WI38 (cell line): ENCODE data around the gene HDAC4.

Experiments used
- H3K4me3 ChIP-seq: 2 replicates; pipeline ENCODE4 v1.5.1; 2011; ENCODE audit warnings: low read depth, mild to moderate bottlenecking, control low read depth, low read length
- TF ChIP-seq, protein P1 (sequence below): IDR thresholded peaks from 2 replicates; pipeline ENCODE4 v1.5.1; 2012; ENCODE audit warnings: low read depth, mild to moderate bottlenecking, control low read depth, low read length

Gene HDAC4

DNA sequence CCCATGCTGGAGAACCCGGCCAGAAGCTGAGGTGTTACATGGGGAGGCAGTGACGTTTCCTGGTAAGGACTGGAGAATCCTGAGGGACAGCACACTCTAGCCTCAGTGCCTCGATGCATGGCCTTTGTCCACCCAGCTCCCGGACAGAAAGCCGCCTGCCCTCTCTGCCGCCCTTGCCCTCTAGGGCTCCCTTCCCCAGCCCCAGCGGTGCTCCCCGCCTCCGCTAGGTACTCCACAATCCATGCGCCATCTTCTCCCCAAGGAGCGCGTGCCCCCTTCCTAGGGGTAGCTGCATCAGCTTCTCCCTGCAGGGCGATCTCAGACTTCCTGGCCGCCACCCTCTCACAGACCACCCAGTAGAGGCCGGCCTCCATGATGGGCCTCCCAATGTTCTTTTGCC lies 301.3 kb downstream of the HDAC4 start:
- TF ChIP-seq, protein P1, sequence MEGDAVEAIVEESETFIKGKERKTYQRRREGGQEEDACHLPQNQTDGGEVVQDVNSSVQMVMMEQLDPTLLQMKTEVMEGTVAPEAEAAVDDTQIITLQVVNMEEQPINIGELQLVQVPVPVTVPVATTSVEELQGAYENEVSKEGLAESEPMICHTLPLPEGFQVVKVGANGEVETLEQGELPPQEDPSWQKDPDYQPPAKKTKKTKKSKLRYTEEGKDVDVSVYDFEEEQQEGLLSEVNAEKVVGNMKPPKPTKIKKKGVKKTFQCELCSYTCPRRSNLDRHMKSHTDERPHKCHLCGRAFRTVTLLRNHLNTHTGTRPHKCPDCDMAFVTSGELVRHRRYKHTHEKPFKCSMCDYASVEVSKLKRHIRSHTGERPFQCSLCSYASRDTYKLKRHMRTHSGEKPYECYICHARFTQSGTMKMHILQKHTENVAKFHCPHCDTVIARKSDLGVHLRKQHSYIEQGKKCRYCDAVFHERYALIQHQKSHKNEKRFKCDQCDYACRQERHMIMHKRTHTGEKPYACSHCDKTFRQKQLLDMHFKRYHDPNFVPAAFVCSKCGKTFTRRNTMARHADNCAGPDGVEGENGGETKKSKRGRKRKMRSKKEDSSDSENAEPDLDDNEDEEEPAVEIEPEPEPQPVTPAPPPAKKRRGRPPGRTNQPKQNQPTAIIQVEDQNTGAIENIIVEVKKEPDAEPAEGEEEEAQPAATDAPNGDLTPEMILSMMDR = no peak
- no peak overlapping the region for H3K4me3 ChIP-seq

DNA sequence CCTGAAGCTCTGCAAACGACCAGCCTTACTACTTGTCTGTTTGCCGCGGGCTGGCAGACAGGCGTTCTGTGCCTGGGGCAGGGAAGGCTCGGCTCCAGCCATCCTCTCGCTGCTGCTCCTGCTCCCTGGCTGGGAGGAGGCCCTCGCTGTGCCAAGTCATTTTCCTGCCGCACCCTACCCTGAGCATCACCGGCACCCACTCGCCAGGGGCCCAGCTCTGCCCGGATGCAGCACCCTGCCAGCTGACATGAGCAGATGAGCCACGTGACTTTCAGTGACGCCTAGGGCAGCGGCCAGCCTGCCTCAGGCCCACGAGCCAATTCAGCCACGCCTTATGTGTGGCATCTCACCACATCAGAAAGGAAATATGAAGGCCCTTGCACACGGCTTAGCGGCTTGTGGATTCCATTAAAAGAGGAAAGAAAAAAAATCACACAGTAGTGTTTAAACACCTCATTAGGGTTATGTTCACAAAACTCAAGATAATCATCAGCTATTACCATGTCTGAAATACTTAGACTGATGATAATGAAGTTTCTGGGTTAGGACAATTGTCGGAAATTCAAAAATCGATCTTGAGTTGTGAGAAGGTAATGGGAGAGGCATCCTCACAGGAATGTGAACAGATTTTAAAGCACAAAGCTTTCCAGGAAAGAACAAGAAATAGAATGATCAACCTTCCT lies 302.4 kb downstream of the HDAC4 start:
- no peak overlapping the region for H3K4me3 ChIP-seq
- TF ChIP-seq, protein P1 = no peak

DNA sequence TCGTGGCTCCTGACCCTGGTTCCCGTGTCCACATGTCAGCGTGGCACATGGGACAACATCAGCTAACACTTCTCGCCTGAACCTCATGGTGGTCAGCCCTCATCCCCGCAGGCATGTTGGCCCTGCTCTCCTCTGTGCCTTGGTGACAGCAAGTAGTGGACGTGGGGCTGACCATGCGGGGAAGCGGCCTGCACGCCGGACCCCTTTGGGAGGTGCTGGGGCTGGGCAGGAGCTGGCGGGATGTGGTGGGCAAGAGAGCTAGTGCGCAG lies 303.5 kb downstream of the HDAC4 start:
- TF ChIP-seq, protein P1 = no peak
- no peak overlapping the region for H3K4me3 ChIP-seq

DNA sequence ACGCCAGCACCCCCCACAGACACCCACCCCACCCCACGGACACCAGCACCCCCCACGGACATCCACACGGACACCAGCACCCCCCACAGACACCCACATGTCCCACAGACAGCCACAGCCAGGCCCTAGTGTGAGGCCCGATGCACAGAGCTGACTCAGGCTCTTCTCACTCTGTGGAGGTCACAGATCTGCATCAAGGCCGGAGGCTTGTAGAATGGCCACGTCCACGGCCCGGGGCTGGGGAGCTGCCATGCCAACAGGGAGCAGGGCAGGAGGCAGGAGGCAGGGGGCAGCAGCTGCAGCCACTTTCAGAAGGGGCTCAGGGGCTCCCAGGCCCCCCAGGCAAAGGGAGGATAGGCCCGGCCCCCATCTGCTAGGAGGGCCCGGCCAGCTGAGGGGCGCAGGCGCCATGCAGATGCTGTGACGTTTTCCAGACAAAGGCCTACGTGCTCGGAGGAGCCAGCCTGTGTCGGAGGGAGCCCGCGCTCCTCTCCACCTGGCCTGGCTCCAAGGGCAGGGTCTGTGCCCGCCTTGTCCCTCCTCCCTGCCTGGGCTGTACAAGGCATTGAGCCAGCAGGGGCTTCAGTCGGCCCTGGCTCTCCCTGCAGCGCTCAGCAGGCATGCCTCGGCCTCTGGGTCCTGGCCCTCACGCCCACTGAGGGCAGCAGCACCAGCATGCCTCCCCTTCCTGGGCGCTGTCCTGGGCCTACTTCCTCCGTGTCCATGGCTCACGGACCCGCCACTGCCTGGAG lies 304.0 kb downstream of the HDAC4 start:
- no peak overlapping the region for H3K4me3 ChIP-seq
- TF ChIP-seq, protein P1 = no peak

DNA sequence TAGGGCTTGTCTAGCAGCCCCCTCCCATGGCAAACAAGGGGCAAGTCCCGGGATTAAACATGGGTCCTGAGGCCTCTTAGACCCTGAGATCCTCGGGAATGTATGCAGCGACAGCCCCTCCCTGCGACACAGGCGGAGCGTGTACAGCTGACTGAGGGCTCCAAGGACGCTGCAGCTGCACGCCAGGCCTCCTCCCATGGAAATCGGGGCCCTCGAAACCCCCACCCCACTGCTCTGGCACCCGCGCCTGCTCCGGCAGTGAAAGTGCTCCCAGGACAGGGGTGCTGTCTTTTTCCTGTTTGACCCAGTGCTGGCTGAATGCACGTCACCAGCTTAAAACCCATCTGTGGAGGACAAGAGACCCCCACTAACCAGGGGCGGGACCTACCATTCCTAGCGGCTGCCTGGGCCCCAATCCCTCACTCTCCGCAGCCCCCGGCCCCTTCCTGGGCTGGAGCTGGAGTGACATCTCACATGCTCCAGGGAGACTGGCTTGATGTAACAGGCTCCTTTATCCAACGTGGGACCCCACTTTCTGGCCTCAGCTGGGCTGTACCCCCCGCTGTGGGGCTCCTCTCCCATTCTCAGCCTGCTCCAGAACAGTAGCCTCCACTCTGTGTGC lies 305.2 kb downstream of the HDAC4 start:
- TF ChIP-seq, protein P1 = no peak
- no peak overlapping the region for H3K4me3 ChIP-seq

DNA sequence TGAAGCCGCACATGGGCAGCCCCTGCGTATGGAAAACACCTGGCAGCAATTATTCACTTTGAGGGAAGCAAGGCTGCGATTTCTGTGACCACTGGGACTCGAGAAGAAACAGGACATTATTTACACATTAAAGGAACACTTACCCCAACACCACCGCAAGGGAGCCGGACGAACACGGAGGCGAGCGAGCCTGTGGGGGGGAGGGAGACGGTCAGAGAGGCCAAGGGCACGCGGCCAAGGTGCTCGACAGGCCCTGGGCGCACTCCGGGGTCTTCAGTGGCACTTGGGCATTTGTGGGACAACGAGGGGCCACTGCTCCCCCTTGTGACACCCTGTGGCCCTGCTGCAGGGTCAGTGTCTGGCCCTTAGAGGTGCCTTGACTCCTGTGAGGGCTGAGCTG lies 306.0 kb downstream of the HDAC4 start:
- TF ChIP-seq, protein P1 = no peak

DNA sequence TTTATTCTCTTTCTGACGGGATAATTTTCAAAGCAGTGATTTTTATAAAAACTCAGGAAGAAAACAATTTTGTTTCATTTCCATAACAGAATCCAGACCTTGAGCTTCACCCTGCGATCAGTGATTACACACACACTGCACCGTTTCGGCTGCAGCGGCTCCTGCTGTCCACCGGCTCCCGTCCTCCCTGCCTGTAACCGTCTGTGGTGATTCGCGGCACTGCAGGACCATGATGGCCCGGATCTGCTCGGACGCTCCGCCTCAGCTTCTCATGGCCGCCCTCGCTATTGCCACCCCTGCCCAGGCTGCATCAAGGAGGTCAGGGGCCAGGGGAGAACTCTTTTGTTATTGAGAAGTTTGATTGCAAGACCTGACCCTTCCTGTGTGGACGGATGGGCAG lies 306.9 kb downstream of the HDAC4 start:
- no peak overlapping the region for H3K4me3 ChIP-seq
- TF ChIP-seq, protein P1 = no peak

More for the DNA sequence above, 306.0 kb downstream of the HDAC4 start:
- H3K4me3 ChIP-seq = no peak overlapping the region
